ENCODE data around the gene PARD6B. TPM values are rescaled to one million over a fixed set of nuclear protein-coding genes. Genes with fewer than 3 reads are reported as not detected.
"Not testable (repeated sequence)": the region's sequence is repeated elsewhere in the genome, so short reads cannot be mapped to it uniquely, and the experiment has no call there.

PARD6B gene
- total RNA-seq, 2 experiments from 2014 or later = 4.3 to 6.0 TPM

GRCh38 chr20:50799890-50800550, 68.6 kb downstream of the PARD6B start:
- Mint-ChIP-seq H3K36me3 (ENCODE audit: low read depth) (peaks cover 7% of the 10 kb centered on the region), H3K27ac (peak overlapping the region; percentile 20), H3K9me3 (ENCODE audit: insufficient read depth) (no peaks in the 10 kb centered on the region), H3K4me3 (no peak overlapping the region), H3K27me3 (ENCODE audit: low read depth) (no peaks in the 10 kb centered on the region), H3K4me1 (ENCODE audit: low read depth) (peaks cover 28% of the 10 kb centered on the region)
- CTCF ChIA-PET = interaction anchor here (1.2 to 15.0 kb wide), 2 partner anchors 10 to 129 kb away, joined by 5 to 407 read pairs; partner anchors contain the start of gene ADNP
- DNase-seq (no peak), ATAC-seq (no peak)
- POLR2A ChIA-PET = interaction anchor here (0.6 to 0.7 kb wide), 2 partner anchors 14 to 112 kb away, joined by 3 read pairs; no protein-coding TSS in a partner anchor

- H3K4me3 Mint-ChIP-seq; H3K9me3 Mint-ChIP-seq (ENCODE audit: insufficient read depth); ATAC-seq; DNase-seq; H3K27ac Mint-ChIP-seq; H3K36me3 Mint-ChIP-seq (ENCODE audit: low read depth); POLR2A ChIA-PET; H3K27me3 Mint-ChIP-seq (ENCODE audit: low read depth): not testable (repeated sequence)
- CTCF ChIA-PET = interaction anchor here (1.2 to 3.3 kb wide), 2 partner anchors 7 to 11 kb away, joined by 5 to 37 read pairs; partner anchors contain the start of gene BCAS4
- H3K4me1 Mint-ChIP-seq (ENCODE audit: low read depth) = peaks cover 33% of the 10 kb centered on the region
These were observed 69.8 kb downstream of the PARD6B start for GRCh38 chr20:50800986-50801746.

GRCh38 chr20:50801747-50802125, 70.4 kb downstream of the PARD6B start:
- no peak for ATAC-seq
- DNase-seq = no peak
- ChIA-PET CTCF (interaction anchor here (2.5 to 3.3 kb wide), 2 partner anchors 8 to 11 kb away, joined by 8 to 37 read pairs; partner anchors contain the start of gene BCAS4), POLR2A (interaction anchor here (0.7 kb wide), 1 partner anchor 127 kb away, joined by 4 read pairs; no protein-coding TSS in a partner anchor)
- H3K4me1 Mint-ChIP-seq (ENCODE audit: low read depth) = peaks cover 36% of the 10 kb centered on the region
- H3K27ac Mint-ChIP-seq = peak overlapping the region; percentile 60
- no peaks in the 10 kb centered on the region for H3K27me3 Mint-ChIP-seq (ENCODE audit: low read depth)
- no peak overlapping the region for H3K4me3 Mint-ChIP-seq
- H3K36me3 Mint-ChIP-seq (ENCODE audit: low read depth) = peaks cover 7% of the 10 kb centered on the region
- H3K9me3 Mint-ChIP-seq (ENCODE audit: insufficient read depth) = no peaks in the 10 kb centered on the region

- Mint-ChIP-seq H3K27ac (no peak overlapping the region), H3K4me1 (ENCODE audit: low read depth) (peaks cover 33% of the 10 kb centered on the region), H3K9me3 (ENCODE audit: insufficient read depth) (no peaks in the 10 kb centered on the region), H3K4me3 (no peak overlapping the region), H3K27me3 (ENCODE audit: low read depth) (no peaks in the 10 kb centered on the region), H3K36me3 (ENCODE audit: low read depth) (peaks cover 4% of the 10 kb centered on the region)
- no peak for DNase-seq
- CTCF ChIA-PET = interaction anchor here (1.0 to 3.3 kb wide), 3 partner anchors 8 to 15 kb away, joined by 3 to 37 read pairs (median 8); partner anchors contain the start of gene BCAS4
- POLR2A ChIA-PET = interaction anchor here (0.7 kb wide), 1 partner anchor 127 kb away, joined by 4 read pairs; no protein-coding TSS in a partner anchor
- no peak for ATAC-seq
These were observed 70.9 kb downstream of the PARD6B start for GRCh38 chr20:50802289-50802688.

GRCh38 chr20:50804437-50805348, 73.3 kb downstream of the PARD6B start:
- Mint-ChIP-seq H3K36me3 (ENCODE audit: low read depth) (peaks cover 13% of the 10 kb centered on the region), H3K9me3 (ENCODE audit: insufficient read depth) (no peaks in the 10 kb centered on the region), H3K4me1 (ENCODE audit: low read depth) (peaks cover 45% of the 10 kb centered on the region), H3K27me3 (ENCODE audit: low read depth) (no peaks in the 10 kb centered on the region), H3K27ac (peak overlapping the region; percentile 91), H3K4me3 (peak overlapping the region; percentile 61)
- peak; percentile 69 for DNase-seq
- ATAC-seq = peak; percentile 90
- CTCF ChIA-PET = interaction anchor here (0.7 to 3.3 kb wide), 7 partner anchors 10 to 125 kb away, joined by 3 to 37 read pairs (median 5); partner anchors contain the start of gene BCAS4
- POLR2A ChIA-PET = interaction anchor here (0.9 to 1.3 kb wide), 4 partner anchors 10 to 127 kb away, joined by 3 to 4 read pairs (median 4); partner anchors contain the start of genes ADNP and BCAS4

GRCh38 chr20:50805349-50805684, 73.9 kb downstream of the PARD6B start:
- peak overlapping the region; percentile 61 for H3K4me3 Mint-ChIP-seq
- no peaks in the 10 kb centered on the region for H3K27me3 Mint-ChIP-seq (ENCODE audit: low read depth)
- H3K9me3 Mint-ChIP-seq (ENCODE audit: insufficient read depth) = no peaks in the 10 kb centered on the region
- H3K27ac Mint-ChIP-seq = peak overlapping the region; percentile 91
- ChIA-PET CTCF (interaction anchor here (1.1 to 1.7 kb wide), 4 partner anchors 10 to 124 kb away, joined by 3 to 15 read pairs (median 4); partner anchors contain the start of gene BCAS4), POLR2A (interaction anchor here (0.8 to 1.3 kb wide), 5 partner anchors 11 to 126 kb away, joined by 3 to 5 read pairs (median 3); partner anchors contain the start of genes ADNP and BCAS4)
- peaks cover 49% of the 10 kb centered on the region for H3K4me1 Mint-ChIP-seq (ENCODE audit: low read depth)
- DNase-seq (no peak), ATAC-seq (no peak)
- peaks cover 13% of the 10 kb centered on the region for H3K36me3 Mint-ChIP-seq (ENCODE audit: low read depth)

- Mint-ChIP-seq H3K27me3 (ENCODE audit: low read depth) (no peaks in the 10 kb centered on the region), H3K9me3 (ENCODE audit: insufficient read depth) (no peaks in the 10 kb centered on the region), H3K4me3 (no peak overlapping the region), H3K4me1 (ENCODE audit: low read depth) (peaks cover 54% of the 10 kb centered on the region), H3K27ac (peak overlapping the region; percentile 91), H3K36me3 (ENCODE audit: low read depth) (peaks cover 17% of the 10 kb centered on the region)
- ATAC-seq (no peak), DNase-seq (no peak)
- POLR2A ChIA-PET = interaction anchor here (0.8 to 1.3 kb wide), 4 partner anchors 12 to 125 kb away, joined by 3 to 5 read pairs (median 4); partner anchors contain the start of gene ADNP
- CTCF ChIA-PET = interaction anchor here (1.1 to 1.7 kb wide), 5 partner anchors 9 to 123 kb away, joined by 3 to 15 read pairs (median 4); partner anchors contain the start of gene BCAS4
These were observed 74.9 kb downstream of the PARD6B start for GRCh38 chr20:50806126-50806768.

Other genes starting within 250 kb of the PARD6B start
- 10 to 100 TPM; 59.7 to 62.5 TPM for gene PTPN1, start 221.2 kb upstream of the PARD6B start, total RNA-seq
- not detected for gene RIPOR3, start 40.0 kb upstream of the PARD6B start, total RNA-seq
- 10 to 100 TPM; 29.3 to 32.6 TPM for gene BCAS4, start 63.5 kb downstream of the PARD6B start, total RNA-seq
- 10 to 100 TPM; 62.5 to 67.6 TPM for gene ADNP, start 199.9 kb downstream of the PARD6B start, total RNA-seq
- 10 to 100 TPM; 50.6 to 53.0 TPM for gene DPM1, start 227.0 kb downstream of the PARD6B start, total RNA-seq
- gene MOCS3, start 227.2 kb downstream of the PARD6B start, total RNA-seq = 1 to 10 TPM; 4.8 to 5.7 TPM

All from activated CD8-positive, alpha-beta T cell treated with anti-CD3 and anti-CD28 coated beads, Interleukin-2, amount 10 ng/mL, durations not matched to agents 7 days and 5 days (primary cell).